NCI-H748 (cell line): ENCODE measurements around the gene FUT6.
"Not testable (repeated sequence)": the region's sequence is repeated elsewhere in the genome, so short reads cannot be mapped to it uniquely, and the experiment has no call there.

ENCODE experiments used
- DNase-seq: peaks from one replicate; lab custom pipeline; 2025; ENCODE audit not compliant: unreplicated experiment; lab: John Stamatoyannopoulos, UW

The FUT6 gene

GRCh38 chr19:5839065-5840017 lies at the start of gene FUT6:
Gene FUT6 (minus strand): TSS chr19:5839702. CDS start chr19:5832567, 7,135 bp downstream.
- DNase-seq: no peak

GRCh38 chr19:5884065-5884811 lies 44.7 kb upstream of the FUT6 start:
- DNase-seq: not testable (repeated sequence)

- DNase-seq: not testable (repeated sequence)
Measured at GRCh38 chr19:5883157-5883873, 43.8 kb upstream of the FUT6 start.

- no peak for DNase-seq
Measured at GRCh38 chr19:5882421-5882968, 43.0 kb upstream of the FUT6 start.

- peak; percentile 24 for DNase-seq
Measured at GRCh38 chr19:5881543-5882299, 42.2 kb upstream of the FUT6 start.

- DNase-seq: no peak
Measured at GRCh38 chr19:5880604-5881078, 41.1 kb upstream of the FUT6 start.

- no peak for DNase-seq
Measured at GRCh38 chr19:5880196-5880595, 40.7 kb upstream of the FUT6 start.

GRCh38 chr19:5877882-5878281 lies 38.4 kb upstream of the FUT6 start:
- no peak for DNase-seq

GRCh38 chr19:5877427-5877826 lies 37.9 kb upstream of the FUT6 start:
- no peak for DNase-seq

GRCh38 chr19:5874496-5874895 lies 35.0 kb upstream of the FUT6 start:
- not testable (repeated sequence) for DNase-seq

GRCh38 chr19:5873617-5874199 lies 34.2 kb upstream of the FUT6 start:
- no peak for DNase-seq

- DNase-seq: no peak
Measured at GRCh38 chr19:5870986-5871394, 31.5 kb upstream of the FUT6 start.

GRCh38 chr19:5867201-5868136 lies 28.0 kb upstream of the FUT6 start:
- DNase-seq: no peak

- no peak for DNase-seq
Measured at GRCh38 chr19:5865772-5866171, 26.3 kb upstream of the FUT6 start.

GRCh38 chr19:5864725-5865486 lies 25.4 kb upstream of the FUT6 start:
- DNase-seq: no peak

GRCh38 chr19:5864013-5864720 lies 24.7 kb upstream of the FUT6 start:
- no peak for DNase-seq

GRCh38 chr19:5863030-5863665 lies 23.6 kb upstream of the FUT6 start:
- DNase-seq: no peak
